ENCODE results near the gene TCEA2. TPM values are rescaled to one million over a fixed set of nuclear protein-coding genes. Genes with fewer than 3 reads are reported as not detected.
A peak's percentile ranks its signal among the peaks of the same experiment; 100 is the strongest.

The TCEA2 gene
- total RNA-seq, 3 donors from 2014 or later: 4.1 to 46.1 (median 9.5) TPM

DNA sequence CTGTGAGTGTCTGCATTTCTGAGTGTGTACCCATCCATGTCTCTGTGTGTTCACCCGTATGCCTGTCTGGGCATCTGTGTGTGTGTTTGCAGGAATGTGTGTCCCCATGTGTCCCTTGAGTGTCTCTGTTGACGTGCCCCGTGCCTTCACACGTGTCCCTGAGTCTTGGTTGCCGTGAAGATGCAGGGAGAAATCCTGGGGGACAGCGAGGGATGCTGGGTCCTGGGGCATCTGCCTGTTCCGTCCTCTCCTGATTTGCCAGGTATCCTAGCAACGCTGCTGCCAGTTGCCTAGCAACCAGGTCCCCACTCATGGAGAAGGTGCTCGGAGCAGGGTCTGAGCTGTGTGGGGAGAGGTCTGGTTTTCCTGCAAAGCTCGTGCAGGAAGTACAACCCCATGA lies 27.2 kb downstream of the TCEA2 start:
- DNase-seq (no peak), ATAC-seq (no peak)
- TF ChIP-seq, protein P1, sequence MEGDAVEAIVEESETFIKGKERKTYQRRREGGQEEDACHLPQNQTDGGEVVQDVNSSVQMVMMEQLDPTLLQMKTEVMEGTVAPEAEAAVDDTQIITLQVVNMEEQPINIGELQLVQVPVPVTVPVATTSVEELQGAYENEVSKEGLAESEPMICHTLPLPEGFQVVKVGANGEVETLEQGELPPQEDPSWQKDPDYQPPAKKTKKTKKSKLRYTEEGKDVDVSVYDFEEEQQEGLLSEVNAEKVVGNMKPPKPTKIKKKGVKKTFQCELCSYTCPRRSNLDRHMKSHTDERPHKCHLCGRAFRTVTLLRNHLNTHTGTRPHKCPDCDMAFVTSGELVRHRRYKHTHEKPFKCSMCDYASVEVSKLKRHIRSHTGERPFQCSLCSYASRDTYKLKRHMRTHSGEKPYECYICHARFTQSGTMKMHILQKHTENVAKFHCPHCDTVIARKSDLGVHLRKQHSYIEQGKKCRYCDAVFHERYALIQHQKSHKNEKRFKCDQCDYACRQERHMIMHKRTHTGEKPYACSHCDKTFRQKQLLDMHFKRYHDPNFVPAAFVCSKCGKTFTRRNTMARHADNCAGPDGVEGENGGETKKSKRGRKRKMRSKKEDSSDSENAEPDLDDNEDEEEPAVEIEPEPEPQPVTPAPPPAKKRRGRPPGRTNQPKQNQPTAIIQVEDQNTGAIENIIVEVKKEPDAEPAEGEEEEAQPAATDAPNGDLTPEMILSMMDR (IDR thresholded peaks at IDR 0.05): no peak
- H3K9me3 ChIP-seq: no peaks in the 10 kb centered on the region
- intact Hi-C loops (cut with DNase I, micrococcal nuclease): no loop called here
- H3K36me3 ChIP-seq (ENCODE audit: low read depth): no peaks in the 10 kb centered on the region
- H3K4me3 ChIP-seq: no peak overlapping the region
- no peaks in the 10 kb centered on the region for H3K4me1 ChIP-seq (ENCODE audit: low read depth)

DNA sequence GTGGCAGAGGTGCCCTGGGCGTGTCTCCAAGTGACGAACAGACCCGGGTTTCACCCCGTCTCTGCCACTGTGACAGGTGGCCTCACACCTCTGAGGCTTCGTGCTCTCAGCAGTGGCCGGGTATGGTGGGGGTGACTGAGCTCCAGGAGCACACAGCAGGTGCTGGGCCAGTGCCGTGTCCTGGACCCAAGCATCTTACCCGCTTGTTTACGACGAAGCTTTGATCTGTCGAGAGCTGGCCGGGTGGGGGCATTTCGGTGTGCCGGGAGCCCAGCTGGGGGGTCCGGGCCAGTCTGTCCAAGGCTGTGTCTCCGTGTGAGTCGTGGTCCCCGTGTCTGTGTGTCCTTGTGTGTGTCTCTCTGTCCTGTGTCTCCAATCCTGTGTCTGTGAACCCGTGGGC lies 28.3 kb downstream of the TCEA2 start:
- Histone ChIP-seq H3K36me3 (ENCODE audit: low read depth) (no peaks in the 10 kb centered on the region), H3K4me3 (no peak overlapping the region), H3K9me3 (no peaks in the 10 kb centered on the region), H3K4me1 (ENCODE audit: low read depth) (no peaks in the 10 kb centered on the region)
- DNase-seq (no peak), ATAC-seq (no peak)
- intact Hi-C loops (cut with DNase I, micrococcal nuclease): no loop called here
- TF ChIP-seq, protein P1 (IDR thresholded peaks at IDR 0.05): no peak

- intact Hi-C loops (cut with DNase I, micrococcal nuclease): no loop called here
- TF ChIP-seq, protein P1 (IDR thresholded peaks at IDR 0.05): no peak
- DNase-seq (no peak), ATAC-seq (no peak)
- Histone ChIP-seq H3K4me1 (ENCODE audit: low read depth) (no peaks in the 10 kb centered on the region), H3K4me3 (no peak overlapping the region), H3K9me3 (no peaks in the 10 kb centered on the region), H3K36me3 (ENCODE audit: low read depth) (no peaks in the 10 kb centered on the region)
Observed at GRCh38 chr20:64091770-64092169, 28.8 kb downstream of the TCEA2 start.

DNA sequence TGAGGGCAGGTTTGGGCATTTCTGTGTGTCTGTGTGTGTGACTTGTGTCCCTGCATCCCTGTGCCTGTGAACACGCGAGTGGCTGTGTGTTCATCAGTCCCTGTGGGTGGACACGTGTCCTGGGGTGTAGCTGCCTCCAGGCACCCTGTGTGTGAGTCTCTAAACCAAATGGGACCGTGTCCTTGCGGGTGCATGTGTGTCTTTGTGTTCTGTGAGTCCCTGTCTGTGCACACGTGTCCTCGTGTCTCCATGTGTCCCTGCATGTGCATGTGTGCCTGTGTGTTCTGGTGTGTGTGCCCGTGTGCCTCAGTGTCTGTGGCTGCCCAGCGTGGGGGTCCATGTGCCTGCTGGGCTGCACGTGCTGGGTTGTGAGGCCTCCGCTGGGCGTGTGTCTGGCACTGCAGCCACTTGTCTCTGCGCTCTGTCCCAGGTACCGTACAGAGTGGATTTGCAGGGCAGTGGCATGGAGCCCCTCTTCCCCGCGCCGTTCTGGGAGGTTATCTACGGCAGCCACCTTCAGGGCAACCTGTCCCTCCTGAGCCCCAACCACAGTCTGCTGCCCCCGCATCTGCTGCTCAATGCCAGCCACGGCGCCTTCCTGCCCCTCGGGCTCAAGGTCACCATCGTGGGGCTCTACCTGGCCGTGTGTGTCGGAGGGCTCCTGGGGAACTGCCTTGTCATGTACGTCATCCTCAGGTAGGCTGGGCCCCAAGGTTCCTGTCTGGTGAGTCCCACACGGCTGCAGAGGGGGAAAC lies 29.4 kb downstream of the TCEA2 start:
- ATAC-seq: peak; percentile 25
- Histone ChIP-seq H3K36me3 (ENCODE audit: low read depth) (no peaks in the 10 kb centered on the region), H3K4me3 (no peak overlapping the region), H3K4me1 (ENCODE audit: low read depth) (no peaks in the 10 kb centered on the region), H3K9me3 (no peaks in the 10 kb centered on the region)
- intact Hi-C loops (cut with DNase I, micrococcal nuclease): no loop called here
- TF ChIP-seq, protein P1 (IDR thresholded peaks at IDR 0.05): no peak
- no peak for DNase-seq

- ATAC-seq: no peak
- Histone ChIP-seq H3K4me3 (no peak overlapping the region), H3K9me3 (no peaks in the 10 kb centered on the region), H3K36me3 (ENCODE audit: low read depth) (no peaks in the 10 kb centered on the region), H3K4me1 (ENCODE audit: low read depth) (no peaks in the 10 kb centered on the region)
- DNase-seq: no peak
- intact Hi-C loops (cut with DNase I, micrococcal nuclease): no loop called here
- TF ChIP-seq, protein P1 (IDR thresholded peaks at IDR 0.05): no peak
Observed at GRCh38 chr20:64093013-64093503, 30.1 kb downstream of the TCEA2 start.
